B cell (primary cell): ENCODE data around the gene KAZN. TPM values are rescaled to one million over a fixed set of nuclear protein-coding genes. Genes with fewer than 3 reads are reported as not detected.

ENCODE experiments used
- ATAC-seq: fragments of 200-7000 bp; cut with Tn5 transposase; one replicate; pipeline ENCODE4 v1.10.0; 2021; ENCODE audit warnings: low read depth, mild to moderate bottlenecking, moderate number of reproducible peaks, moderate library complexity
- CTCF ChIA-PET: fragments of 350-600 bp; sonication (Branson Sonifier 250); formaldehyde crosslinking; loops from one replicate; lab custom pipeline; 2021; ENCODE audit warnings: antibody characterized with exemption, inconsistent platforms; lab: Charles Lee
- POLR2A ChIA-PET: fragments of 350-600 bp; sonication (Branson Sonifier 250); formaldehyde crosslinking; loops from one replicate; lab custom pipeline; 2021; ENCODE audit warnings: antibody characterized with exemption; lab: Charles Lee
- DNase-seq: peaks from one replicate; pipeline ENCODE4 v3.0.0; 2013
- H2AFZ ChIP-seq: 2 replicates; pipeline ENCODE4 v1.6.1; 2012; ENCODE audit warnings: mild to moderate bottlenecking, low read depth, low read length; ENCODE audit not compliant: insufficient read depth, poor library complexity, severe bottlenecking
- H3K27ac ChIP-seq, 2 donors: 1 replicate in 1 of 2; 2 replicates in 1 of 2; pipeline ENCODE4 v1.5.1; 2012 to 2013; ENCODE audit warnings: low read length in 2 of 2, mild to moderate bottlenecking in 2 of 2, moderate library complexity in 1 of 2
- H3K27me3 ChIP-seq, 4 experiments: fragments of 200-600 bp in 1 of 4; sonication (generic) in 1 of 4; replicated peaks in 1 of 4; 1 replicate in 2 of 4; 2 replicates in 2 of 4; pipeline versions ENCODE4 v1.6.1 to v1.7.0; 2013 to 2016; ENCODE audit warnings: low read length in 3 of 4, mild to moderate bottlenecking in 2 of 4, mixed read lengths in 1 of 4, moderate library complexity in 1 of 4; ENCODE audit not compliant: insufficient read depth in 4 of 4, control insufficient read depth in 3 of 4; ENCODE audit errors: control extremely low read depth in 1 of 4
- H3K36me3 ChIP-seq, 2 experiments: replicated peaks in 1 of 2; 1 replicate in 1 of 2; 2 replicates in 1 of 2; pipeline versions ENCODE4 v1.6.1 to v1.7.1; 2013; ENCODE audit warnings: low read length in 1 of 2; ENCODE audit not compliant: insufficient read depth in 2 of 2, control insufficient read depth in 1 of 2; ENCODE audit errors: control extremely low read depth in 1 of 2, extremely low read depth in 1 of 2
- H3K4me1 ChIP-seq, 2 donors: fragments of 200-600 bp in 1 of 2; sonication (generic) in 1 of 2; 1 replicate in 1 of 2; 2 replicates in 1 of 2; pipeline versions ENCODE4 v1.5.1 to v1.6.1; 2013 to 2017; ENCODE audit warnings: low read length in 2 of 2; ENCODE audit not compliant: control insufficient read depth in 2 of 2, insufficient read depth in 2 of 2
- H3K4me2 ChIP-seq: replicated peaks from 2 replicates; pipeline ENCODE3; 2012; ENCODE audit warnings: mild to moderate bottlenecking, low read depth, low read length; ENCODE audit not compliant: poor library complexity, severe bottlenecking
- H3K4me3 ChIP-seq, 5 experiments: fragments of 200-600 bp in 1 of 5; sonication (generic) in 1 of 5; 1 replicate in 3 of 5; 2 replicates in 2 of 5; pipeline versions ENCODE4 v1.5.1 to v1.7.0; 2011 to 2016; ENCODE audit warnings: low read length in 4 of 5, mild to moderate bottlenecking in 4 of 5, low read depth in 2 of 5, control low read depth in 1 of 5, moderate library complexity in 1 of 5; ENCODE audit not compliant: insufficient read depth in 1 of 5; ENCODE audit errors: control extremely low read depth in 1 of 5, extremely low read depth in 1 of 5
- H3K79me2 ChIP-seq: fragments of 200-600 bp; sonication (generic); one replicate; pipeline ENCODE4 v1.6.0; 2016; ENCODE audit warnings: low read length; ENCODE audit not compliant: control insufficient read depth, insufficient read depth
- H3K9ac ChIP-seq: fragments of 200-600 bp; sonication (generic); 2 replicates; pipeline ENCODE4 v1.6.1; 2017; ENCODE audit warnings: mild to moderate bottlenecking, low read length, moderate library complexity
- H3K9me3 ChIP-seq, 3 donors: one replicate each; pipeline versions ENCODE4 v1.6.1 to v1.7.1; 2013; ENCODE audit warnings: low read length in 2 of 3; ENCODE audit not compliant: control insufficient read depth in 2 of 3, insufficient read depth in 1 of 3; ENCODE audit errors: control extremely low read depth in 1 of 3
- H4K20me1 ChIP-seq: 2 replicates; pipeline ENCODE4 v1.6.0; 2012; ENCODE audit warnings: mild to moderate bottlenecking, low read length; ENCODE audit not compliant: insufficient read depth, control insufficient read depth, poor library complexity, severe bottlenecking
- H3K27ac Mint-ChIP-seq: one replicate; pipeline ENCODE4 v1.8.0; 2021; ENCODE audit warnings: mixed read lengths
- H3K27me3 Mint-ChIP-seq: one replicate; pipeline ENCODE4 v1.8.0; 2021; ENCODE audit warnings: mixed read lengths
- H3K4me1 Mint-ChIP-seq: one replicate; pipeline ENCODE4 v1.8.0; 2021; ENCODE audit warnings: mixed read lengths
- H3K4me3 Mint-ChIP-seq: one replicate; pipeline ENCODE4 v1.8.0; 2021; ENCODE audit warnings: mixed read lengths
- H3K9me3 Mint-ChIP-seq: one replicate; pipeline ENCODE4 v1.8.0; 2022; ENCODE audit warnings: mixed read lengths; ENCODE audit not compliant: insufficient read depth
- EZH2 ChIP-seq: IDR thresholded peaks from 2 replicates; pipeline ENCODE4 v1.6.1; 2012; ENCODE audit warnings: borderline replicate concordance, low read depth, mild to moderate bottlenecking, moderate library complexity, low read length; ENCODE audit not compliant: insufficient read depth, poor library complexity, severe bottlenecking
- WGBS: methylation state at CpG from one replicate; pipeline ENCODE4 v1.1.5; 2013; ENCODE audit warnings: missing lambda C conversion rate; ENCODE audit not compliant: insufficient coverage; 5-methylcytosine and 5-hydroxymethylcytosine counted together
- intact Hi-C: fragments of 100-400 bp; cut with micrococcal nuclease; formaldehyde crosslinking; loops from one replicate; pipeline ENCODE4 v1.10.0; 2022
- polyA plus RNA-seq: library from polyadenylated mRNA; depleted of rRNA; stranded (reverse); fragments of >200 nt; gene quantifications from 2 replicates; pipeline ENCODE4 v1.2.3, GENCODE V29; 2012
- total RNA-seq, 2 donors: library from RNA; stranded (reverse); fragments of 120-200 nt in 1 of 2; gene quantifications; 1 replicate in 1 of 2; 2 replicates in 1 of 2; pipeline versions ENCODE4 v1.2.3 to v1.2.4, GENCODE V29; 2013 to 2022
- TF ChIP-seq, protein P1 (sequence below): fragments of 200-600 bp; IDR thresholded peaks from one replicate; pipeline ENCODE4 v1.8.0; 2022; ENCODE audit warnings: antibody characterized with exemption, mild to moderate bottlenecking

Gene KAZN
- total and polyA plus RNA-seq, 2 donors (not counting 1 experiment from before 2014, with no cell fraction given) = 0.13 to 0.39 TPM

DNA sequence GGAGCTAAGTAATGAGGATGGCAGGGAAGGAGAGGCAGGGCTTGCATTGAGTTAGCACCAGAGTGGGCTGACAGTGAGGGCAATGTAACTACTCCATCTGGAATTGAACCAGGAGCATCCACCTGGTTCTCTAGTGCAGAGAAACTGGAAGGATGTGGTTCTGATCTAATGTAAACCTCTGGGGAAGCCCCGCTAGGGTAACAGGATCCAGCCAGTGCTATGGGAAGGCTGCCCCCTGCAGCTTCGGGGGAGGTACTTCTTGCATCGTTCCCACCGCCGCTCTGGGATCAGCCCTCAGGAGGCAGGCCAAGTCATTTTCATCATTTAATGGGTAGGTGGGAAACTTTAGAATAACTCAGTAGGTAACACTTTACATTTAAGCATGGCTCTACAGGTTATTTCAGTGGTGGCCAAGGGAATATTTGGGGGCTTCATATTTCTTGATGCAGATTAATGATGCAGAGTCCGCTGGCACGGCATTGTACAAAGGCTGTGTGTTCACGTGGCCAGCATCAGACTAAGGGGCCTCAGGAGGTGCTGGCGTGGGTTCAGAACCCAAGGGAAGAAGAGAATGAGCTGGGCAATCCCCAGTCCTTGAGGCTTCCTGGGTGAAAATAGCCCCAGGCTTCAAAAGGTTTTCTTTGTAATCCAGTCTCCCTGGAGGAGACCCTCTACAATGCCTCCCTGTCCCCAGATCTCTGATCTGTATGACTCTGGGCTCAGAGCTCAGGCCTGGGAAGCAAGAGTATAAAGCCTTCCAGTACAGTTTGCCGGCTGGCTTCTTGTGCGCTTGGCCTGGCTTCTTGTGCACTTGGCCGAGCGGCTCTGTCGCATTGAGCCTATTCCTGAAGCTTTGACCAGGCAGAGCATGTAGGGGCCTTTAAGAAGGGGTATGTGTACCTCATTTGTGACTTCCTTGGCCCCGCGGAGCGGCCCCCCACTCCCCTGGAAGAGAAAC is 26.4 kb upstream of the KAZN start:
- TF ChIP-seq, protein P1, sequence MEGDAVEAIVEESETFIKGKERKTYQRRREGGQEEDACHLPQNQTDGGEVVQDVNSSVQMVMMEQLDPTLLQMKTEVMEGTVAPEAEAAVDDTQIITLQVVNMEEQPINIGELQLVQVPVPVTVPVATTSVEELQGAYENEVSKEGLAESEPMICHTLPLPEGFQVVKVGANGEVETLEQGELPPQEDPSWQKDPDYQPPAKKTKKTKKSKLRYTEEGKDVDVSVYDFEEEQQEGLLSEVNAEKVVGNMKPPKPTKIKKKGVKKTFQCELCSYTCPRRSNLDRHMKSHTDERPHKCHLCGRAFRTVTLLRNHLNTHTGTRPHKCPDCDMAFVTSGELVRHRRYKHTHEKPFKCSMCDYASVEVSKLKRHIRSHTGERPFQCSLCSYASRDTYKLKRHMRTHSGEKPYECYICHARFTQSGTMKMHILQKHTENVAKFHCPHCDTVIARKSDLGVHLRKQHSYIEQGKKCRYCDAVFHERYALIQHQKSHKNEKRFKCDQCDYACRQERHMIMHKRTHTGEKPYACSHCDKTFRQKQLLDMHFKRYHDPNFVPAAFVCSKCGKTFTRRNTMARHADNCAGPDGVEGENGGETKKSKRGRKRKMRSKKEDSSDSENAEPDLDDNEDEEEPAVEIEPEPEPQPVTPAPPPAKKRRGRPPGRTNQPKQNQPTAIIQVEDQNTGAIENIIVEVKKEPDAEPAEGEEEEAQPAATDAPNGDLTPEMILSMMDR = no peak
- no peak for TF ChIP-seq EZH2
- no peak overlapping the region for H3K4me3 ChIP-seq
- no peaks in the 10 kb centered on the region for H3K36me3 ChIP-seq
- intact Hi-C loops = no loop called here
- H3K4me2 ChIP-seq = no peak overlapping the region
- no peaks in the 10 kb centered on the region for H3K79me2 ChIP-seq
- POLR2A ChIA-PET = no interaction called here
- peaks cover 0 to 5% (median 4%) of the 10 kb centered on the region in 3 donors for H3K9me3 ChIP-seq
- H4K20me1 ChIP-seq = no peaks in the 10 kb centered on the region
- 79% methylated on average over 11 of the region's 17 CpGs for WGBS
- peaks cover 17% of the 10 kb centered on the region for H3K27me3 Mint-ChIP-seq
- DNase-seq (no peak), ATAC-seq (no peak)
- H3K9ac ChIP-seq = no peak overlapping the region
- CTCF ChIA-PET = no interaction called here
- H3K4me3 Mint-ChIP-seq = no peak overlapping the region
- H3K4me1 Mint-ChIP-seq = no peaks in the 10 kb centered on the region
- H3K27ac Mint-ChIP-seq = no peak overlapping the region
- H3K4me1 ChIP-seq = no peaks in the 10 kb centered on the region
- no peak overlapping the region for H2AFZ ChIP-seq
- H3K27me3 ChIP-seq = peaks cover 0 to 4% (median 0%) of the 10 kb centered on the region in 4 experiments
- H3K27ac ChIP-seq = no peak overlapping the region
- H3K9me3 Mint-ChIP-seq = no peaks in the 10 kb centered on the region

- ATAC-seq = no peak
- WGBS = 80% methylated on average over 1 of the region's 4 CpGs
- Histone ChIP-seq H3K27me3 (peaks cover 0 to 4% (median 0%) of the 10 kb centered on the region in 4 experiments), H2AFZ (no peak overlapping the region), H3K4me3 (no peak overlapping the region), H3K9ac (no peak overlapping the region), H3K4me1 (no peaks in the 10 kb centered on the region), H3K36me3 (no peaks in the 10 kb centered on the region), H3K79me2 (no peaks in the 10 kb centered on the region), H3K4me2 (no peak overlapping the region), H4K20me1 (no peaks in the 10 kb centered on the region), H3K9me3 (peaks cover 0 to 5% (median 3%) of the 10 kb centered on the region in 3 donors), H3K27ac (no peak overlapping the region)
- DNase-seq = no peak
- no peak overlapping the region for H3K4me3 Mint-ChIP-seq
- intact Hi-C loops = no loop called here
- CTCF ChIA-PET = no interaction called here
- no peak for TF ChIP-seq EZH2
- TF ChIP-seq, protein P1 = no peak
- peaks cover 17% of the 10 kb centered on the region for H3K27me3 Mint-ChIP-seq
- no peaks in the 10 kb centered on the region for H3K9me3 Mint-ChIP-seq
- POLR2A ChIA-PET = interaction anchor here (0.6 kb wide), 1 partner anchor 882 kb away, joined by 3 read pairs; no protein-coding TSS in a partner anchor
- no peak overlapping the region for H3K27ac Mint-ChIP-seq
- H3K4me1 Mint-ChIP-seq = no peaks in the 10 kb centered on the region
These were observed 25.6 kb upstream of the KAZN start for GRCh38 chr1:14572861-14573260.
